HG02840 (cell line): Measurements from ENCODE around the gene MYO18B.

Experiments
- ATAC-seq: cut with Tn5 transposase; IDR thresholded peaks from one replicate; pipeline ENCODE4 v1.9.1; 2021; ENCODE audit warnings: mild to moderate bottlenecking, moderate library complexity, moderate number of reproducible peaks; ENCODE audit not compliant: unreplicated experiment, low FRiP score

Gene MYO18B

GRCh38 chr22:25772288-25772687 lies 30.3 kb downstream of the MYO18B start:
- no peak for ATAC-seq

DNA sequence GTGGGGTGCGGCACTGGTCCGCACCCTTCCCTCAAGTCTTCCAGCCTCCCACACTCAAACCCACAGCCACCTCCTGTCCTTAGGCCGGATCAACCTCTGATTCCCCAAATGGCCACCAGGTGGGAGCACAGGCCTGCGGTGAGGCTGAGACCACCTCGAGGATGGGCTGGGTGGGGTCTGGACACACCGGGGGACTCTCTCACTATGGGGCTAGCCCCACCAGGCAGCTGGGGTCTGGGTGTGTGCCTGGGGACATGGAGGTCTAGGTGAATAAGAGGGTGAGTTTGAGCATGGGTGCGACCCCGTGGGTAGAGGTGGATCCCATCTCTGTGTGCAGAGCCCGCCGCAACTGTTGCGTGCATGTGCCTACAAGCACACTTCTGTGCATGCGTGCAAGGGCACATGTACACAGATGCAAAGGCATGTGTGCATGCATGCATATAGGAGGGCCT lies 32.6 kb downstream of the MYO18B start:
- ATAC-seq = no peak

GRCh38 chr22:25775531-25775930 lies 33.5 kb downstream of the MYO18B start:
- no peak for ATAC-seq

GRCh38 chr22:25777411-25777810 lies 35.4 kb downstream of the MYO18B start:
- no peak for ATAC-seq

- no peak for ATAC-seq
These were observed 35.9 kb downstream of the MYO18B start for GRCh38 chr22:25777870-25778269.

GRCh38 chr22:25779426-25779825 lies 37.4 kb downstream of the MYO18B start:
- no peak for ATAC-seq

- ATAC-seq = no peak
These were observed 37.9 kb downstream of the MYO18B start for GRCh38 chr22:25779890-25780289.

GRCh38 chr22:25780673-25781072 lies 38.7 kb downstream of the MYO18B start:
- ATAC-seq = no peak

DNA sequence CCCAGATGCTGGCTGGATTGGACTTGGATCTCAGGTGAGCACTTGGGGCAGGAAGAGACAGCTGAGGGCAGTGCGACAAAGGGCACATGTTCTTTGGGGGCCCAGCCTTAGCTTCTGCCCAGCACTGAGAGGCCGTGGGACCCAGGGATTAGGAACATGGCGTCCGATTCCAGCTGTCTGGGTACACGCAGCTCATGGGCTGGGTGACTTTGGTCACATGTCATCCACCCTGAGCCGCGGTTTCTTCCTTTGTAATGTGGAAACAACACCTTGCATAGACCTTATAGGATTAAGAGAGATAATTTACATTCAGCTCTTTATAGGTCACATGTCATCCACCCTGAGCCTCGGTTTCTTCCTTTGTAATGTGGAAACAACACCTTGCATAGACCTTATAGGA lies 39.8 kb downstream of the MYO18B start:
- ATAC-seq = no peak

GRCh38 chr22:25782831-25783230 lies 40.8 kb downstream of the MYO18B start:
- no peak for ATAC-seq

DNA sequence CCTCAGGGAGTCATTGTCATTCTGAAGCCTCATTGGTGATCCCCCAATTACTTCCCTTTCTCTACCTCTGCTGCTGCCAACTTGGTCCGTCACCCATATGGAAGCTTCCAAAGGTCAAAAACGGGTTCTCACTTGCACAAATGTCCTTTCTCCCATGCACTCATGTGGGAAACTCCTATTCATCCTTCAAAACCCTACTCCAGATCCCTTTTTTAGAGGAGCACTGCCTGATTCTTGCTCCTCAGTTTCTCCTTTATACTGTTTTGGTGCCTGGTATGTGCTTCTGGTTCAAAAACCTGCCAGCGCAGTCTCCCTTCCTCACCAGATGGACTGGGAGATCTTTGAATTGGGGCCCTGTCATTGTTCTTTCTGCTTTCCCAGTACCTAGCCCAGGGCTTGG lies 41.9 kb downstream of the MYO18B start:
- ATAC-seq = no peak

- no peak for ATAC-seq
These were observed 44.2 kb downstream of the MYO18B start for GRCh38 chr22:25786165-25786564.

DNA sequence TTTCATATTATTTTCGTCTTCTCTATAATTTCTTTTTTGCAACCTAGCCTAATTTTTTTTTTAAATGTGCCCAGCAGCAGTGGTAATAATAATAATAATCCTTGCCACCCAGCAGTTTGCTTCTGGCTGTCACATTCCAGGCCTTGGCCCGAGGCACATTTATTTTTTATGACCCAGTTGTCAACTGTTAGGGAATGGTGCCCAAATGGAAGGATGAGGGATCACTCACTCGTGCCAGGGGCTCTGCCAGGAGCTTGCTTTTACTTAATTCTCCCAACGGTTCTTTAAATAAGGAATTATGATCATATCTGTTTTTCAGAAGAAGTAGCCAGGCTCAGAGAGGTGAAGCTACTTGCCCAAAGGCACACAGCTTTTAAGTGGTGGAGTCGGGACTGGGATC lies 49.6 kb downstream of the MYO18B start:
- no peak for ATAC-seq

GRCh38 chr22:25795478-25795877 lies 53.5 kb downstream of the MYO18B start:
- no peak for ATAC-seq

DNA sequence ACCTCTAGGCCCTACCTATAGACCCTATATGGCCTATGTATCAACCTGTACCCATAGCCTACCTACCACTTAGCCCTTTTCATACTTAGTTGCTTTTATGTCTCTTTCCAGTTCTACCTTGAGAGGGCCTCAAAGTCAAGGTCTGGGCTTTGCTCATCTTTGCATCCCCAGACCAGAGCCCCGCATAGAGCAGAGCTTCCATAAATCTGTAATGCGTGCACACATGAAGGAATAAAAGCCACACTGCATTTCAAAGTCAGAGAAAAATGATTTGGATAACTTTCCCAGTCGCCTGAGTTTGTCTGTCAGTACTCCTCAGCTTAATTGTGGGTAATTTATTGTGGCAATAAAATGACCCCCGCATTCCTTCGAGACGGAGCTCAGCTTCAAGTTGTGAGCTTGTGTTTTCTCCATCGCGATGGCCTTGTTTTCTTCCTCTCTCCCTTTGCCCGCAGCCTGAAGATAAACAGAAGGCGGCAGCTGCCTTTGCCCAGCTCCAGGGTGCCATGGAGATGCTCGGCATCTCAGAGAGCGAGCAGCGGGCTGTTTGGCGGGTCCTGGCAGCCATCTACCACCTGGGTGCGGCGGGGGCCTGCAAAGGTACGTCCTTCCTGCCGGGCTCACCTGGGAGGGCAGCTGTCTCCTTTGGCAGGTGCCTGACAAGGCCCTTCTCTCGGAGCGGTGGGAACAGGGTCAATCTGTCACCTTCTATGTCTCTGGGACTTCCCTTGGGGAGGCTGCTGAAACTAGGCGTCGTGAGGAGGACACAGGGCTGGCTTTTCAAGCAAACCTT lies 55.7 kb downstream of the MYO18B start:
- no peak for ATAC-seq

DNA sequence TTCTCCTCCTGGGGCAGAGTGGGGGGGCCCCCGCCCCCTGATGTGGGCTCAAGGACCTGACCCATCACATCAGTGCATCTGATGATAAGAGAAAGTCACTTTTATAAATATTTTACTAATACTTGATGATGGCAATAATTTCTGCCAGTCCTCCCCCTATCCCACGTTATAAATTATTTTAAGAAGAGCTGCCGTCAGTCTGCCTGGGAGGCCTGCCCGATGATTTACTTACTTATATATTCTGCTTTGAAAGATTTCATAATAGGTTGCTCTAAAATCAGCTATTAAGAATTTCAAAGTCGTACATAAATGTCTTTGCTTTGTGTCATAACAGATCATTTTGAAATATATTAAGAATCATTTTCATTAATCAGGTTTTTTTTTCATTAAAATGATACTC lies 58.8 kb downstream of the MYO18B start:
- no peak for ATAC-seq

GRCh38 chr22:25802018-25802417 lies 60.0 kb downstream of the MYO18B start:
- ATAC-seq = no peak

DNA sequence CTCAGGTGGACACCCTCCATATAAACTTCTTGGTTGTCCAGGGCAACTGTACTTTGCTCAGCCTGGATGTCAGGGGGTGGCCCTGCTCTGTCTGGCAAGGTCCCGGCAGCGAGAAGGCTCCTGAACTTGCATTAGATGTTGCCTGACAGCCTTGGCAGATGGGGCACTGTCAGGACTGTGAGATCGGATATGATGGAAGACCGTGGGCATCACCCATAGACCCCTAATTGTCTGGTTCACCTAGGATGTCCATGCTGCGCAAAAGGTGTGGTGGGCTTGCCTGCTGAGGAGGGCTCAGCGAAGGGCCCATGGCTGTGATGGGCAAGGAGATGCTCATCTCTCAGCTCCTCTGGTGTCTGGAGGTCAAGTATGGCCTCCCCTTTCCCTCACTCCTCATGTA lies 62.7 kb downstream of the MYO18B start:
- no peak for ATAC-seq

GRCh38 chr22:25806579-25806978 lies 64.6 kb downstream of the MYO18B start:
- ATAC-seq = no peak

DNA sequence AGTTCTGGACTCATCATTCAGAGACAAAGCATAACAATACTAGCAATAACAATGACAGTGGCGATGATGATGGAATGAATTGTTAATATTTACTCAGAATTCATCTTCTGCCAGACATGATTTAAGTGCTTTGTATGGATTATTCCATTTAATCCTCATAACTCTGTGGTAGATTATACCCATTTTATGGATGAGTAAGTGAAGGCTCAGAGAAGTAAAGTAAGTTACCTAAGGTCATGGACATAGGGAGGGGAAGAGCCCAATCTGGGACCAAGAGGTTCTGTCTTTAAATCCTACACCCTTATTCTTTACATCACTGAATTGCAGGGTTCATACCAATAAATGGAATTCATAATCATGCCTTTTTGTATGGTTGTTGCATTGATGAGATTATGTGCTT lies 72.7 kb downstream of the MYO18B start:
- no peak for ATAC-seq

- no peak for ATAC-seq
These were observed 73.6 kb downstream of the MYO18B start for GRCh38 chr22:25815561-25815960.

DNA sequence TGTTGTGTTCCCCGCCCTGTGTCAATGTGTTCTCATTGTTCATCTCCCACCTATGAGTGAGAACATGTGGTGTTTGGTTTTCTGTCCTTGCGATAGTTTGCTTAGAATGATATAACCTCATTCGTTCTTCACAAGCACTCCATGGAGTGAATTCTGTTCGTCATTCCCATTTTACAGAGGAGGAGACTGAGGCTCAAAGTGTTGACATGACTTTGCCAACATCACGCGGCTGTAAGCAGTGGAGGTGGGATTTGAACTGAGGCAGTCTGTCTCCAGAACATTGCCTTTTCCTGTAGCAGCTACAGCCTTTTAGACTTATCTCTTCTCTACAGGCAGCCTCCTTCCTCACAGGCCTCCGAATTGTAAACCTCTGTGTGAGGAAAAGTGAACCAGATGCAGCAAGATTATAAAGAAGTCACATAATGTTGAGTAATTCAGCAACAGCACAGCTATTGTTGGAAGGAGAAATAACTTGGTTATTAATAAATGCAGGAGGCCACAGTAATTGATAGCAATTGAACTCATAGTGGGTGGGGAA lies 74.6 kb downstream of the MYO18B start:
- ATAC-seq = no peak
